ENCODE results near the gene KRT14. TPM values are rescaled to one million over a fixed set of nuclear protein-coding genes. Genes with fewer than 3 reads are reported as not detected.
"Not testable (repeated sequence)": the region's sequence is repeated elsewhere in the genome, so short reads cannot be mapped to it uniquely, and the experiment has no call there.

The KRT14 gene
- total RNA-seq, 1 experiment from 2014 or later, result not detected

DNA sequence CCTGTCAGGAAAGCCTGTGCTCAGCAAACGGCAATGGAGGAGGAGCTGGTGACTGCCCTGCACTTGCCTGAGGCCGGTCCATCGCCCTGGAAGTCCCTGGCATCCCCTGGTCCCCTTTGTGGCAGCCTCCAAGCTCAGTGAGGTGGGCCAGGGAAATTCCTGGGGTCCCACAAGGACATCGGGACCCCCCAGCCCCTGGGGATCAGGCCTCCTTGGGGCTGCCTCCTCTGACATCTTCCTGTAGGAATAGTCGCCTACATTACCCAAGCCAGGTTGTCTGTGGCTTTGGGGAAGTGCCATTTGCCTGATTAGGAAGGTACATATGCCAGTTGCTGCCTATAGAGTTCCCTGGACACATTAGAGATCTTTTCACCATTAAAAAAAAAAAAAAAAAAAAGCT, 7.7 kb downstream of the KRT14 start:
- ATAC-seq, result no peak
- in situ Hi-C loops (cut with HindIII; ENCODE audit: low pct_unique_long_range_greater_than_20kb, low sequenced_read_pairs), result no loop called here

GRCh38 chr17:41578538-41578937, 8.2 kb downstream of the KRT14 start:
- intact Hi-C loops (cut with micrococcal nuclease; ENCODE audit: unreplicated experiment), result no loop called here
- Histone ChIP-seq H3K4me3 (ENCODE audit: low read depth in 2 of 2, low read length in 2 of 2) (no peak overlapping the region), H3K27ac (ENCODE audit: low read length) (peak overlapping the region; percentile 52), H3K4me1 (ENCODE audit: control insufficient read depth, insufficient read depth, low read length) (peaks cover 9% of the 10 kb centered on the region; the same call in 1 of the 2 replicates), H3K36me3 (ENCODE audit: control insufficient read depth, insufficient read depth, low read length) (no peaks in the 10 kb centered on the region), H3K9me3 (ENCODE audit: control insufficient read depth, insufficient read depth, low read depth, low read length) (no peaks in the 10 kb centered on the region), H3K27me3 (ENCODE audit: control insufficient read depth, insufficient read depth, low read length) (no peaks in the 10 kb centered on the region)
- ATAC-seq (no peak), DNase-seq (ENCODE audit: low read depth, low spot score) (no peak)
- in situ Hi-C loops (cut with HindIII; ENCODE audit: low pct_unique_long_range_greater_than_20kb, low sequenced_read_pairs), result no loop called here
- POLR2A ChIA-PET, result no interaction called here
- no TSS peak for BruUV-seq (replicated peaks)
- no peak for TF ChIP-seq REST (IDR thresholded peaks at IDR 0.05; ENCODE audit: insufficient read depth in 1 of 2, low read depth in 2 of 2, low read length in 1 of 2)
- TF ChIP-seq CTCF (IDR thresholded peaks at IDR 0.05), result no peak
- no peak for TF ChIP-seq TCF7L2 (IDR thresholded peaks at IDR 0.05; ENCODE audit: low read depth, low read length)
- TF ChIP-seq SIN3A (IDR thresholded peaks at IDR 0.05; ENCODE audit: borderline replicate concordance, insufficient read depth, low read depth, low read length), result no peak
- no peak for TF ChIP-seq POLR2AphosphoS5 (IDR thresholded peaks at IDR 0.05; ENCODE audit: low read depth, low read length)
- CTCF ChIA-PET, result interaction anchor here (1.8 kb wide), 1 partner anchor 70 kb away, joined by 23 read pairs; no protein-coding TSS in a partner anchor

More for the DNA sequence above, 7.7 kb downstream of the KRT14 start:
- no TSS peak for BruUV-seq (replicated peaks)
- CTCF ChIA-PET, result interaction anchor here (0.5 to 1.8 kb wide), 9 partner anchors 24 to 672 kb away, joined by 3 to 23 read pairs (median 4); no protein-coding TSS in a partner anchor
- H3K9me3 ChIP-seq (ENCODE audit: control insufficient read depth, insufficient read depth, low read depth, low read length), result no peaks in the 10 kb centered on the region
- no peak for DNase-seq (ENCODE audit: low read depth, low spot score)
- H3K27me3 ChIP-seq (ENCODE audit: control insufficient read depth, insufficient read depth, low read length), result no peaks in the 10 kb centered on the region
- POLR2A ChIA-PET, result interaction anchor here (0.5 to 0.6 kb wide), 2 partner anchors 14 to 100 kb away, joined by 3 to 5 read pairs; no protein-coding TSS in a partner anchor
- intact Hi-C loops (cut with micrococcal nuclease; ENCODE audit: unreplicated experiment), result no loop called here
- H3K36me3 ChIP-seq (ENCODE audit: control insufficient read depth, insufficient read depth, low read length), result no peaks in the 10 kb centered on the region
- H3K4me1 ChIP-seq (ENCODE audit: control insufficient read depth, insufficient read depth, low read length), result peaks cover 9% of the 10 kb centered on the region; the same call in 1 of the 2 replicates
- TF ChIP-seq REST (IDR thresholded peaks at IDR 0.05; ENCODE audit: insufficient read depth in 1 of 2, low read depth in 2 of 2, low read length in 1 of 2) (no peak), CTCF (IDR thresholded peaks at IDR 0.05) (no peak), SIN3A (IDR thresholded peaks at IDR 0.05; ENCODE audit: borderline replicate concordance, insufficient read depth, low read depth, low read length) (no peak), POLR2AphosphoS5 (IDR thresholded peaks at IDR 0.05; ENCODE audit: low read depth, low read length) (no peak), TCF7L2 (IDR thresholded peaks at IDR 0.05; ENCODE audit: low read depth, low read length) (no peak)
- peak overlapping the region in 1 of 2 experiments; percentile 52; a peak in 2 of 4 replicates for H3K4me3 ChIP-seq (ENCODE audit: low read depth in 2 of 2, low read length in 2 of 2)
- peak overlapping the region; percentile 52 for H3K27ac ChIP-seq (ENCODE audit: low read length)

DNA sequence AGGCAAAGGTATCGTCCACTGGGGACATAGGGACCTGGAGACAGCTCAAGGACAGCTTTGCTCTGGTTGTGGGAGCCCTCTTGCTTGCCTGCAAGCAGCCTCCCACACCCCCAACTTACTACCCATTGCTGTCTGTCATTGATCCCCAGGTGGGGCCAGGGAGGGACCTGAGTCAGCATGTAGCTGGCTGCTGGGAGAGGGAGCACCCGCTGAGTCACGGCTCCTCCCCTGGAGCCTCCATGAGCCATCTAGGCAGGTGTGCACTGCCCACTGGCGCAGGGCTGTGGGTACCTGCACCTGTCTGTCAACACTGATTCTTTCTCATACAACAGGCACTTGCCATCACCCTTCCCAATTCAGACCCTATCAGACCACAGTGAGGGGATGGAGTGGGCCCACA, 10.0 kb downstream of the KRT14 start:
- CTCF ChIA-PET; in situ Hi-C loops (cut with HindIII; ENCODE audit: low pct_unique_long_range_greater_than_20kb, low sequenced_read_pairs); H3K9me3 ChIP-seq (ENCODE audit: control insufficient read depth, insufficient read depth, low read depth, low read length); POLR2A ChIA-PET; H3K36me3 ChIP-seq (ENCODE audit: control insufficient read depth, insufficient read depth, low read length); H3K27me3 ChIP-seq (ENCODE audit: control insufficient read depth, insufficient read depth, low read length); H3K4me3 ChIP-seq (ENCODE audit: low read depth in 2 of 2, low read length in 2 of 2); ATAC-seq; DNase-seq (ENCODE audit: low read depth, low spot score); H3K27ac ChIP-seq (ENCODE audit: low read length); BruUV-seq (replicated peaks); intact Hi-C loops (cut with micrococcal nuclease; ENCODE audit: unreplicated experiment); H3K4me1 ChIP-seq (ENCODE audit: control insufficient read depth, insufficient read depth, low read length): not testable (repeated sequence)

All from Panc1 (cell line).